Breast epithelium (tissue), 3 donors: Measurements from ENCODE around the gene SLC22A15.

Experiments used
- CTCF ChIP-seq, 3 donors: fragments of 450-650 bp; IDR thresholded peaks; one replicate each; pipeline ENCODE4 v1.5.1; 2016 to 2017; ENCODE audit warnings: antibody characterized with exemption in 3 of 3, mild to moderate bottlenecking in 3 of 3, moderate library complexity in 3 of 3
- POLR2A ChIP-seq: fragments of 450-650 bp; IDR thresholded peaks from one replicate; pipeline ENCODE4 v1.6.1; 2016; ENCODE audit warnings: antibody characterized with exemption, mild to moderate bottlenecking, moderate library complexity

GRCh38 chr1:116118471-116118870 is 142.2 kb downstream of the SLC22A15 start:
- TF ChIP-seq CTCF (IDR thresholded peaks at IDR 0.05) (no peak), POLR2A (no peak)
